ENCODE results near the gene TRPM3.

TRPM3 gene

GRCh38 chr9:70502690-70503089 is 618.7 kb downstream of the TRPM3 start:
- in situ Hi-C loops (cut with MboI; ENCODE audit: low sequenced_read_pairs): no loop called here

GRCh38 chr9:70500793-70501192 is 620.6 kb downstream of the TRPM3 start:
- in situ Hi-C loops (cut with MboI; ENCODE audit: low sequenced_read_pairs): no loop called here

- in situ Hi-C loops (cut with MboI; ENCODE audit: low sequenced_read_pairs): loop anchor here (10.0 kb wide), 1 partner anchor 65 kb away; no protein-coding TSS in a partner anchor
These were observed 621.8 kb downstream of the TRPM3 start for GRCh38 chr9:70499621-70500020.

- in situ Hi-C loops (cut with MboI; ENCODE audit: low sequenced_read_pairs): loop anchor here (10.0 kb wide), 1 partner anchor 64 kb away; no protein-coding TSS in a partner anchor
These were observed 622.6 kb downstream of the TRPM3 start for GRCh38 chr9:70498866-70499265.

GRCh38 chr9:70496244-70496643 is 625.2 kb downstream of the TRPM3 start:
- in situ Hi-C loops (cut with MboI; ENCODE audit: low sequenced_read_pairs): loop anchor here (10.0 kb wide), 1 partner anchor 61 kb away; no protein-coding TSS in a partner anchor

- in situ Hi-C loops (cut with MboI; ENCODE audit: low sequenced_read_pairs): loop anchor here (10.0 kb wide), 1 partner anchor 61 kb away; no protein-coding TSS in a partner anchor
These were observed 625.9 kb downstream of the TRPM3 start for GRCh38 chr9:70495514-70495913.

- in situ Hi-C loops (cut with MboI; ENCODE audit: low sequenced_read_pairs): loop anchor here (10.0 kb wide), 1 partner anchor 59 kb away; no protein-coding TSS in a partner anchor
These were observed 627.2 kb downstream of the TRPM3 start for GRCh38 chr9:70494221-70494620.

GRCh38 chr9:70493029-70493428 is 628.4 kb downstream of the TRPM3 start:
- in situ Hi-C loops (cut with MboI; ENCODE audit: low sequenced_read_pairs): loop anchor here (10.0 kb wide), 1 partner anchor 58 kb away; no protein-coding TSS in a partner anchor

GRCh38 chr9:70492319-70492777 is 629.1 kb downstream of the TRPM3 start:
- in situ Hi-C loops (cut with MboI; ENCODE audit: low sequenced_read_pairs): loop anchor here (10.0 kb wide), 1 partner anchor 58 kb away; no protein-coding TSS in a partner anchor

- in situ Hi-C loops (cut with MboI; ENCODE audit: low sequenced_read_pairs): loop anchor here (10.0 kb wide), 1 partner anchor 57 kb away; no protein-coding TSS in a partner anchor
These were observed 629.7 kb downstream of the TRPM3 start for GRCh38 chr9:70491426-70492318.

GRCh38 chr9:70490478-70490877 is 630.9 kb downstream of the TRPM3 start:
- in situ Hi-C loops (cut with MboI; ENCODE audit: low sequenced_read_pairs): loop anchor here (10.0 kb wide), 1 partner anchor 56 kb away; no protein-coding TSS in a partner anchor

GRCh38 chr9:70488793-70489105 is 632.7 kb downstream of the TRPM3 start:
- in situ Hi-C loops (cut with MboI; ENCODE audit: low sequenced_read_pairs): no loop called here

GRCh38 chr9:70488098-70488792 is 633.2 kb downstream of the TRPM3 start:
- in situ Hi-C loops (cut with MboI; ENCODE audit: low sequenced_read_pairs): no loop called here

- in situ Hi-C loops (cut with MboI; ENCODE audit: low sequenced_read_pairs): no loop called here
These were observed 635.3 kb downstream of the TRPM3 start for GRCh38 chr9:70486127-70486526.

- in situ Hi-C loops (cut with MboI; ENCODE audit: low sequenced_read_pairs): no loop called here
These were observed 636.1 kb downstream of the TRPM3 start for GRCh38 chr9:70485273-70485858.

GRCh38 chr9:70484232-70485130 is 636.9 kb downstream of the TRPM3 start:
- in situ Hi-C loops (cut with MboI; ENCODE audit: low sequenced_read_pairs): no loop called here

- in situ Hi-C loops (cut with MboI; ENCODE audit: low sequenced_read_pairs): no loop called here
These were observed 640.0 kb downstream of the TRPM3 start for GRCh38 chr9:70481471-70481870.

GRCh38 chr9:70480405-70480980 is 640.9 kb downstream of the TRPM3 start:
- in situ Hi-C loops (cut with MboI; ENCODE audit: low sequenced_read_pairs): no loop called here

GRCh38 chr9:70479880-70480291 is 641.5 kb downstream of the TRPM3 start:
- in situ Hi-C loops (cut with MboI; ENCODE audit: low sequenced_read_pairs): loop anchor here (10.0 kb wide), 1 partner anchor 55 kb away; no protein-coding TSS in a partner anchor
